Measurements from ENCODE around the gene NTM.

NTM gene

DNA sequence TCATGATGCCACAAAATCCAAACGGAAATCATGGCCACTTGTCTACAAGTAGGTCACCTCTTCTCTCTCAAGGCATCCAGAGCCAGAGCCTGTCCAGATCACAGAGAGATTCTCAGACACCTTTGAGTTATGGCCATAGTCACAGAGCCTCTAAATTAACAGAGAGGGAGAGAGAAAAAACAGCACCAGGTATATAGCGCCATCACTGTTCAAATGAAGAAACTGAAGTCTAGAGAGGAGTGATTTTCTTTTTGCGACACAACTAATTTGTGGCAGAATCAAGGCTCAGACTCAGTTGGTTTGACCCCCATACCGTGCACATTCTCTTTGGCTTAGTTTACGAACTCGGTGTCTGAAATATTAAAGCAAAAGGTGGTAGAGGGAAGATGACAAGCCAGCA is 512.9 kb downstream of the NTM start:
- no peak for TF ChIP-seq CTCF (IDR thresholded peaks at IDR 0.05; ENCODE audit: insufficient read depth, low read depth, low read length, missing control alignments)
- no peak overlapping the region for H3K4me3 ChIP-seq (ENCODE audit: low read depth, low read length)
- no peak for DNase-seq (ENCODE audit: low read depth)

DNA sequence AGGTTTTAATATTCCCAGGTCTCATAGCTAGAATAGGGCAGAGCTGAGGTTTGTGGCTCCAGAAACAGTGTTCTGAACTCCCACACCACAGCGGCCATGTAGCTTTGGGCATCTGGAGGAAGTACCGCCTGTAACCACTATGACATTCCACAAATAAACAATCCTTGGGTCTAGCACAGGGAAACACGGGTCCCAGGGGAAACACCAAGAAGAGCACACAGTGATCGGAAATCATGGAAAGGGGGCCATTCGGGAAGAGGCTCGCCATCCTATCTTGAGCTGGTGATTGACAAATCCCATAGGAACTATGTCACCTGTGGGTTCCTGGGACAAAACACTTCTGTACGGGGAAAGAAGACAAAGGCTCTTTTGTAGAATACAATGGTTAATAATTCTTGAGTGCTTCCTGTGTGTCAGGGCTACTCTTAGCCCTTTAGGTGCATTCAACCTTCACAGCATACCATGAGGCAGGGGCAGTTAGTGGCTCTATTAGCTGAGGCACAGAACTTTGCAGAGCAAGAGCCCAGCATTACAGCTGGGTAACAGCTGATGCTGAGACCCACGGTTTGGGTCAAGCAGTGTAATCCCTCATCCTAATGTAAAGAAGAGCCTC is 514.2 kb downstream of the NTM start:
- no peak for DNase-seq (ENCODE audit: low read depth)
- H3K4me3 ChIP-seq (ENCODE audit: low read depth, low read length): no peak overlapping the region
- no peak for TF ChIP-seq CTCF (IDR thresholded peaks at IDR 0.05; ENCODE audit: insufficient read depth, low read depth, low read length, missing control alignments)

DNA sequence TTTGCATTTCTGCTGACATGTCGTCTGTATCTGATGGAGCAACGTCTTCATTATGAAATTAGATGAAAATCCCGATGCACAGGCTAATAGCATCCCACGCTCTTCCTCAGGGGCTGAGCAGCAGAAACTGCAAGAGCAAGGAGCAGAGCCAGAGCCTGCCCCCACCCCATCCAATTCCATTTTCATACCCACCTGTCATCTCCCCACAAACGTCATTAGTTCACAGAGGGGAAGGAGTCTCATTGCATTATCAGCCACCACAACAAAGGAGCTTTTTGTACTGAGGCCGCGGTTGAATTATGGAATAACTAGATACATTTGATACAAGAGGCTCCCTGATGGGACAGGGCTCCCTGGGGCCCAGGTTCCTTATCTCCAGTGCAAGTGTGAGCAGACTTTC is 515.0 kb downstream of the NTM start:
- no peak for DNase-seq (ENCODE audit: low read depth)
- TF ChIP-seq CTCF (IDR thresholded peaks at IDR 0.05; ENCODE audit: insufficient read depth, low read depth, low read length, missing control alignments): no peak
- no peak overlapping the region for H3K4me3 ChIP-seq (ENCODE audit: low read depth, low read length)

DNA sequence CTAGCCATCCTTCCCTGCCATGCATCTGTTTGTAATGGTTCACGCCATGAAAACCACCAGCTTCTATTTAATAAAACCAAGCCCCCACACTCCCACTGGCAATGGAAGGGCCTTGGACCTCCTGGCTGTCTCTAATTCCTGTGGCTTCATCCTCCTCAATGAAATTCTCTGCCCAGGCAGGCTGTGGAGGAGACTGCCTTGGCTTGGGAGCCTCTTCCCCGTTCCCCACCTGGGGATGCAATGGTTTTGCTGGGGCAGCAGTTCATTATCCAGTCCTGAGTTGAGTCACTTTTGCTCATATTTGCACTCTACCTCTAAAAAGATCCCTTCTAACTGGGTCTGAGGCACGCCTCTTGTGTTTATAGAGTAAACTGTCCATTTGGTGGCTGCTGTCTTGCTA is 515.8 kb downstream of the NTM start:
- H3K4me3 ChIP-seq (ENCODE audit: low read depth, low read length): no peak overlapping the region
- no peak for DNase-seq (ENCODE audit: low read depth)
- TF ChIP-seq CTCF (IDR thresholded peaks at IDR 0.05; ENCODE audit: insufficient read depth, low read depth, low read length, missing control alignments): no peak

GRCh38 chr11:131888230-131888855 is 517.9 kb downstream of the NTM start:
- no peak for DNase-seq (ENCODE audit: low read depth)
- TF ChIP-seq CTCF (IDR thresholded peaks at IDR 0.05; ENCODE audit: insufficient read depth, low read depth, low read length, missing control alignments): no peak
- H3K4me3 ChIP-seq (ENCODE audit: low read depth, low read length): no peak overlapping the region

- peak; percentile 56 for DNase-seq (ENCODE audit: low read depth)
- TF ChIP-seq CTCF (IDR thresholded peaks at IDR 0.05; ENCODE audit: insufficient read depth, low read depth, low read length, missing control alignments): no peak
- no peak overlapping the region for H3K4me3 ChIP-seq (ENCODE audit: low read depth, low read length)
Measured at GRCh38 chr11:131889146-131889577, 518.7 kb downstream of the NTM start.

Measured in GM12865 (cell line).